HL-60/S4 treated with phorbol 12-myristate 13-acetate at 8.2 ng/mL for 4 days and 3 days (cell line): ENCODE data around the gene ATP5IF1.

Experiments used
- in situ Hi-C: fragments of 300-500 bp; cut with MboI; formaldehyde crosslinking; loops from 2 replicates; pipeline ENCODE4 v1.15.0; 2022; ENCODE audit warnings: low sequenced_read_pairs

The ATP5IF1 gene

DNA sequence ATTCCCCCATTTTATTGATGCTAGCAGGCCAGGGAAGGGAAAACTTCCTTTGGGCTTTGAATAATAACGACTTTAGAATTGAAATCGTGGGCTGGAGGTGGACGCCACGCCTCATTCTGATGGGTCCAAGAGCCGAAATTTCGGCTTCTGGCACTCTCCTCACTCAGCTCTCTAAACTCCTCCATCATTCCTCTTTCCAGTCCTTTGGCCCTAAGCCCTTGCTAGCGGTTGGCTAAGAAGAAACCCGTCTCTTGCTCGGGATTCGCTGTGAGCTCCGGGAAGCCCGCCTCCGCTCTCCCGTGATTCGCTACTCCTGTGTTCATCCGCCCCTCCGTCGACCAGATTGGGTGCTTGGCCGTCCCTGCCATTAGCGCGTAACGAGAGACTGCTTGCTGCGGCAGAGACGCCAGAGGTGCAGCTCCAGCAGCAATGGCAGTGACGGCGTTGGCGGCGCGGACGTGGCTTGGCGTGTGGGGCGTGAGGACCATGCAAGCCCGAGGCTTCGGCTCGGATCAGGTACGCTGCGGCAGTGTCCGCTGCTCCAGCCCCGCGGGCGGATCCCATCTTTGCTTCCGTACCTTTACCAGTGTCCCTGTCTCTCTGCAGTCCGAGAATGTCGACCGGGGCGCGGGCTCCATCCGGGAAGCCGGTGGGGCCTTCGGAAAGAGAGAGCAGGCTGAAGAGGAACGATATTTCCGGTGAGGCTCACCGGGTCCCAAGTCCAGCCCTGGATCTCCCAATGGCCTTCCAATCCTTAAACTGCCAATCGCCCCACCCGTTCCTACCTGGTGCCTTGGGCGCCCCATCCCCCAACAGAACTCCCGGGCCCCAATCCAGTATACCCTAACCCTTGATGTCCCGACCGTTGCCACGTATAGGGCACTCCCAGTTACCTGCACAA, at the start of gene ATP5IF1:
Gene ATP5IF1 (plus strand): TSS at position 370 of the 901 bp plus-strand sequence. CDS start 60 bp downstream, at position 430.
- in situ Hi-C loops = no loop called here

DNA sequence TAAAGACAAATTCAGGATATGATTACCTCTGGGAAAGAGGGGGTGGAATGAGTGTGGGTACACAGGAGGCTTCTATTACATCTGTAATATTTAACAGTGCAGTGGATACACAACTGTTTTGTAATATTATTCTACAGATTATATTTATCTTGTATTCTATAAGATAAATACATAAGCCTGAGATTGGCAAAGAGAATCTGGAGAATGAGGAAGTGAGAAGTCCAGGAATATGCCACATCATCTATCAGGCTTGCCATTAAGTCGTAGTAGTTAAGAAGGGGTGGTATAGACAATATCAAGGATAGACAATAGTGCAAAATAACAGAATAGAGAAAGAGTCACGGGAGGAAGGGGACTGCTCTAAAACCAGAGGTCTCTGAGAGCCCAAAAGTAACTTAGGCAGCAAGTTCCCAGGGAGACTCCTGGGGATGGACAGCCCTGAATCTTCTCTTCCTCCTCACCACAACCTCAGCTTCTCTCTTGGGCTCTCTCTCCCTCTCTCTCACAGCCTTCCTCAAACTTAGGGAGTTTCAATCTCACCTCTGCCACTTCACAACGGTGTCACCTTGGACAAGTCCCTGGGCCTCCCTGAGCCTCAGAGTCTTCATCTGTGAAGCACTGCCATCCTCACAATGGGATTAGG, 45.5 kb upstream of the ATP5IF1 start:
- in situ Hi-C loops = no loop called here

- in situ Hi-C loops = no loop called here
Observed at GRCh38 chr1:28190996-28191645, 44.8 kb upstream of the ATP5IF1 start.

DNA sequence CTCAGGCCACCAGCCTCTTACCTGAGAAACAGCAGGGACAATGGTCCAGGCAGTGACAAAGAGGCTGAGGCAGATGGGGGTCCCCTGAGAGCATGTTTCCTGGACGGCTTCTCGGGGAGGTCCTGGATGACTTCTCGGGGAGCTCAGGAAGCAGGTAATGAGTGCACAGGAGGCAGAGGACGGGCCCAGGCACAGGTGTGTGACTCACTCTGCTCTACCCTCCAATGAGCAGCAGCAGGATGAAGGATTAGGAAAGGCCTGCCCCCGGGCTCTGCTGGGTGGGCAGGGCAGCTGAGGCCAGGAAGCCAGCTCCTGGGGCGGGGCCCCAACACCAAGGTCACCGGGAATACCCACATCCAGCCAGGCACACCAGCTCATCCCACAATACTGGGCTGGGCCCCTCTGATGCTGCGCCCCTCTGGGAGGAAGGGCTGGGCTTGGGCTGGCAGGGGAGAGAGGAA, 42.2 kb upstream of the ATP5IF1 start:
- in situ Hi-C loops = no loop called here

DNA sequence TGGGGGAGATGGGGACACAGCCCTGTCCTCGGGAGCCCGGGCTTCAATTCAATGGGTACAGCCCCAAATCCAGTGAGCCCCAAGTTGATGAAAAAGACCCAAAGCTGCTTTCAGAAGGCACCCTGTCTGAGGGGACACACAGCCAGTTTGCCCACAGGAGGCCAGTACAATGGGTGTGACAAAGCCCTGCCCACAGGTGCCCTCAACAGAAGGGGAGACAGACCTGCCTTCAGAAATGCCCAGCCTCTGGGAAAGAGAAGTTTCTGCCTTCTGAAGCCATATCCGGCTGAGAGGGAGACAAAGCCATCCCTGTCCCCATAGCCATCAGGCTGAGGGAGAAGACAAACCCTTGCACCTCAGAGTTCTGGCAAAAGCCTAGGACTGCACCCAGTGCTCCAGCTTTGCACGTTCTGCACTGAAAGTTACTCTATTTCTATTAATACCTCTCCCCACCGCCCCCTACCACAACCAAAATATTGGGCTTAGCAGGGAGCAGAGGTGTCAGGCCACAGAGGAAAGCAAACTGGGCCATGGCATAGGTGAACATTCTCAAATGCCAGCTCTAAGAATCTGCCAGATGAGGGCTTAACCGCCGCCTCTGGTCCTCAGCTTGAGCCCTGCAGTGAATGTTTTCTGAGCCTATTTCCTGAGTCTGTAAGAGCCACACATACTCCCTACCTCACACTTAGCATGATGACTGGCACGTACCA, 41.4 kb upstream of the ATP5IF1 start:
- in situ Hi-C loops = no loop called here

DNA sequence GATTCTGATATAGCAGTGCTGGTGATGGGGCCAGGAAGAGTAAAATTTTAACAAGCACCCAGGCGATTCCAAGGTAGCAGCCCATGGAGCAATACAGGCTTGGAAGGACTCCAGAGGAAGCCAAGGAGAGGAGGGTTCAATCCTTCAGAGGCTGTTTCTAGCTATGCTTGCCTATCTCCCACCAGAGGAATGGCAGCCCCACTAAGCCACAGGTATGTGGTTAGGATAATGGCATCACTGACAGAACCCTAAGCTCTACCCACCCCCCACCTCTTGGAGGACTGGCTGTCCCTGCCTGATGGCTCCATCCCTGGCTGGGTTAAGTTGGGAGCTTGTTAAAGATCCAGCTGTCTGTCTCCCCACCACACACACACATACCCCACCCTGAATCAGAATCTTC, 40.1 kb upstream of the ATP5IF1 start:
- in situ Hi-C loops = no loop called here

DNA sequence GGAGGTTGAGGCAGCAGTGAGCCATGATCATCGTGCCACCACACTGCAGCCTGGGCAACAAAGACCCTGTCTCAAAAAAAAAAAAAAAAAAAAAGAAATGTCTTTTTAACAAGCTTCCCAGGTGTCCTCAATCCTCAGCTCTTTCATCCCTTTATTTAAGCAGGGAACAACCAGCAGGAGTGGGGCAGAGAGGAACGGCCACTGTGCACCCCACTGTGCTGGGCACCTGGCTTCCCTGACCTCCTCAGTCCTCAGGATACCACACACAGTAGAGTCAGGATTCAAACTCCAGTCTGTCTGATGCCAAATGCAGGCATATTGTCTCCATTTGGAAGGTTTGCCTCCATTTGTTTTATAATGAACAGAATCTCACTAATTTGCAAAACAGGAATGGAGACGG, 39.6 kb upstream of the ATP5IF1 start:
- in situ Hi-C loops = no loop called here

DNA sequence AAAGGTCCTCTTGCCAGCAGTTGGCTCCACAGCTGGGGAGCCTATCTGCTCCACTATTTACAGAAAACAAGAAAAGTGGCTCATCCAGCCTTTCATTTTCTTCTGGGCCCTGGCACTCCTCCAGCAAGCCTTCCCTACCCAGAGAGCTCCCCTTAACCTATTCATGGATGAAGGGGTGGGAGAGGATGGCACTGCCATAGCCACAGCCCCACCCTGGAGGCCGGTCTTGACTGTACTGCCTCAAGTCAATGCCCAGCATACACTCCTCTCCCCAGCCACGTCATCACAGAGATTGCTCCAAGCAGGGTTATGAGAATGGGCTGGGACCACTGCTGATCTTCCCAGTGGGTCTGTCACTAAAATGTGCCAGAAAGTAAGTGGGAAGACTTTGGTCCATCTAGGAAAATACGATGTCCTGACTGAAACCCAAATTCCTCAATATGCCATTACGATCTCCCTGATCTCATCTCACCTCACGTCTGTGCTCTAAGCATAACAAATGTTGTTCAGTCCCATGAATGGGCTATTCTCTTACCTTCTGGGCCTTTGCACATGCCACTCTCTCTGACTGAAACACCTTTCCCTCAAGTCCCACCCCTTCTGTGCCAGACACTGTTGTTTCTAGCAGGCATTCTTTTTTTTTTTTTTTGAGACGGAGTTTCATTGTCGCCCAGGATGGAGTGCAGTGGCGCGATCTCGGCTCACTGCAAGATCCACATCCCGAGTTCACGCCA, 38.1 kb upstream of the ATP5IF1 start:
- in situ Hi-C loops = no loop called here

DNA sequence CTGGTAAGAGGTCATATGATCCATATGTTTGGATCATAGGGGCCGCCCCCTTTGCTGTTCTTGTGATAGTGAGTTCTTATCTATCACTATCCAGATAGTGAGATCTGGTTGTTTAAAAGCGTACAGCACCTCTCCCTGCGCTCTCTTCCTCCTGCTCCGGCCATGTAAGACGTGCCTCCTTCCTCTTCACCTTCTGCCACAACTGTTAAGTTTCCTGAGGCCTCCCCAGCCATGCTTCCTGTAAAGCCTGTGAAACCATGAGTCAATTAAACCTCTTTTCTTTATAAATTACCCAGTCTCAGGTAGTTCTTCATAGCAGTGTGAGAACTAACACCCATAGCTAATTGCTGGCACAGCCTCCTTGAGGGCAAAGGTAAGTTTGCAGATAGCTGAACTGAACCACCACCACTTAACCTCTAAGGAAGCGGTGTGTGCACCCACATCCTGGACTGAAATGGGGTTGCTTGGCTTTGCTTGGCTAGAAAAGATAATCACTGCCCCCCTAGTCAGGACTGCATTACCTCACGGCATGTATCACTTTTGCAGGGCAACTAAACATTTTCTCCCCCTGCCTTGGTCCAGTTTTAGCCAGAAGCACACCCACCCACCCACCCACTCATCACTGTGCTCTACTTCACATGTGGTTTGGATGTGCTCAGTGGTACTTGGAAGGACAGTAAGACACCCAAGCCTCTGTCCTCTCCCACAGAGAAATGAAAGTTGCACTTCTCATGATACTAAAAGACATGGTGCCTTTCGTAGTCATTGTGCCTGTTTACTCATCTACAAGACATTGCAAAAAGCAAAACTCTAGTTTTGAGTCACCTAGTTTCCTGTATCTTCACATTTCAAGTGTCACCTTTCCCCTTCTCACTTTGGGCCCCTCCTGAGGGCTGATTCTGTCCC, 36.3 kb upstream of the ATP5IF1 start:
- in situ Hi-C loops = loop anchor here (25.0 kb wide), 1 partner anchor 362 kb away; the partner anchor contains the start of gene PPP1R8

DNA sequence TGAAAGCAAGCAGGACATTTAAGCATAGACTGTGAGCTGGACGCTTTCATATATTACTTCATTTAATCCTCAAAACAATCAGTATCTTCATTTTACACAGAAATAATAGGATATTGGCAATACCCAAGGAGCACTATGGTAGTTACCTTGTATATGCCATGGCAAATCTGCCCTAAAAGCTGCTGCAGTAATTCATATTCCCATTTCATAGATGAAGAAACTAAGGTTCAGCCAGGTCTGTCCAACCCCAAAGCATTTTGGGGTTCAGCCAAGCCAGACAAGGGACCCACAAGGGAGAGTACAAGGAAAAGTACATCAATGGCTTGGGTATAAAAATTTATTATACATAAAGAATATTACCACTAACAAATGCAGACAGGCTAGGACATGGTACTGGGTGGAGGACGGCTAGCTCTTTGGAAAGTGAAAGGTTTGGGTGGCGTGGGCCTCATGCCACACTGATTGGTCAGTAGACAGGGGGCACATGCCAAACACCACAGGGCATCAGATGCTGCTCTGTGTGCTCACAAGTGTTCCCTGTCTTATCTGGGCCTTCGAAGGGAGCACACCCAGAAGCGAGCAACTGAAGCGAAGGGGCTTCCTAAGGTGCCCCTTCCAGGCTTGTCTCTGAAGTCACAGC, 35.6 kb upstream of the ATP5IF1 start:
- in situ Hi-C loops = loop anchor here (25.0 kb wide), 1 partner anchor 363 kb away; the partner anchor contains the start of gene PPP1R8

DNA sequence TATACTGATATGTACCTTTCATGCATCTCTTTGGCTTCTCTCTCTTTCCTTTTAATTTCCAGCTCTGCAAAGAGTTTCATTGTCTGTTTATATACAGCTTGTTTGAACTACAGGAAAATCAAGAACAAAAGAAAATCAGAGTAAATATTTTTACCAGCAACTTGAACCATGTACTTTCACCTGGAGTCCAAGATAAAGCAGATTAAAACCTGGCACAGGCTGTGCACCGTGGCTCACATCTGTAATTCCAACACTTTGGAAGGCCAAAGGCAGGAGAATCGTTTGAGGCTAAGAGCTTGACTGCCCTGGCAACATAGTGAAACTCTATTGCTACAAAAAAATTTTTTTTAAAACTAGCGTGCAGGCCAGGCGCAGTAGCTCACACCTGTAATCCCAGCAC, 30.7 kb upstream of the ATP5IF1 start:
- in situ Hi-C loops = loop anchor here (25.0 kb wide), 1 partner anchor 368 kb away; the partner anchor contains the start of gene PPP1R8

- in situ Hi-C loops = loop anchor here (25.0 kb wide), 1 partner anchor 372 kb away; the partner anchor contains the start of gene PPP1R8
Observed at GRCh38 chr1:28208818-28209441, 27.0 kb upstream of the ATP5IF1 start.

GRCh38 chr1:28209700-28210099, 26.2 kb upstream of the ATP5IF1 start:
- in situ Hi-C loops = loop anchor here (25.0 kb wide), 1 partner anchor 372 kb away; the partner anchor contains the start of gene PPP1R8

DNA sequence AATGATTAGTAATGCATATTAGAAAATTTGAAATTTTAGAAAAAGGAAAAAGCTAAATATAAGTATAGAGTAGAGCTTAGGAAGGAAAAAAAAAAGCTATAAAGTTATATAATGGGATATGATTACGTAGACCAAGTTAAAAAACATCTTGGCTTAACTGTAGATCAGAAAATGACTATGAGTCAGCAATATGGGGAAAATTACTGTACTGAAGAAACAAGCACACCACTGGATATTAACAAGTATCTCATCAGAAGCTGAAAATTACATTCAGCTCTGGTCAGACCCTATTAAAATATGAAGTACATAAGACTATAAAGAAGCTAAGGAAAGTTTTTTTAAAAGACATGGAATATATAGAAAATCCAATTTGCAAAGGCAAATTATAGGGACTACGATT, 22.6 kb upstream of the ATP5IF1 start:
- in situ Hi-C loops = loop anchor here (25.0 kb wide), 1 partner anchor 376 kb away; the partner anchor contains the start of gene PPP1R8

GRCh38 chr1:28229089-28229488, 6.8 kb upstream of the ATP5IF1 start:
- in situ Hi-C loops = no loop called here

DNA sequence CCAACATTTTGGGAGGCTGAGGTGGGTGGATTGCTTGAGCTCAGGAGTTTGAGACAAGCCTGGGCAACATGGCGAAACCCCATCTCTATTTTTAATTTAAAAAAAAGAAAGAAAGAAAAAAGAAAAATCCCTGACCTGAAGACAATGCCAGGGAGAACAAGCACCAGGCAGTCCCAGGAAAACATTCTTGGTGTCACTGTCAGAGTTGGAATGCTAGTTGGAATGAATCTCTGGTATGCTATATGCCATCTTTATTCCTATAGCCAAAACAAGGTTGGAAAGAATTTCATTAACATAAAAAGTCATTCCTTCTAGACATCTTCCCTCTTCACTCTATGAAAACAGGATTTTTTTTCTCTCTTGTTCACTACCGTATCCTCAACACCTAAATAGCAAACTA, 5.9 kb upstream of the ATP5IF1 start:
- in situ Hi-C loops = no loop called here

GRCh38 chr1:28232558-28233263, 3.2 kb upstream of the ATP5IF1 start, which contains the start of gene DNAJC8:
DNAJC8 (minus strand) TSS chr1:28233029; CDS start chr1:28232998, 31 bp downstream.
- in situ Hi-C loops = no loop called here
